HUES48 (cell line): Measurements from ENCODE around the gene ZNF358.

Experiments used
- H3K27ac ChIP-seq: one replicate; pipeline ENCODE4 v1.7.0; 2013; ENCODE audit warnings: low read depth, low read length, inconsistent platforms
- H3K27me3 ChIP-seq: 2 replicates; pipeline ENCODE4 v1.6.1; 2013; ENCODE audit warnings: mild to moderate bottlenecking, low read length; ENCODE audit not compliant: control insufficient read depth, insufficient read depth
- H3K36me3 ChIP-seq: 2 replicates; pipeline ENCODE4 v1.6.1; 2013; ENCODE audit warnings: low read length; ENCODE audit not compliant: control insufficient read depth, insufficient read depth
- H3K4me1 ChIP-seq: 2 replicates; pipeline ENCODE4 v1.6.1; 2013; ENCODE audit warnings: mild to moderate bottlenecking, low read length; ENCODE audit not compliant: control insufficient read depth, insufficient read depth
- H3K4me3 ChIP-seq: 2 replicates; pipeline ENCODE4 v1.5.1; 2013; ENCODE audit warnings: mild to moderate bottlenecking, low read depth, low read length
- H3K9ac ChIP-seq: 2 replicates; pipeline ENCODE4 v1.6.1; 2013; ENCODE audit warnings: mild to moderate bottlenecking, low read depth, low read length, moderate library complexity
- H3K9me3 ChIP-seq: 2 replicates; pipeline ENCODE4 v1.6.1; 2013; ENCODE audit warnings: low read length; ENCODE audit not compliant: control insufficient read depth, insufficient read depth

Gene ZNF358

DNA sequence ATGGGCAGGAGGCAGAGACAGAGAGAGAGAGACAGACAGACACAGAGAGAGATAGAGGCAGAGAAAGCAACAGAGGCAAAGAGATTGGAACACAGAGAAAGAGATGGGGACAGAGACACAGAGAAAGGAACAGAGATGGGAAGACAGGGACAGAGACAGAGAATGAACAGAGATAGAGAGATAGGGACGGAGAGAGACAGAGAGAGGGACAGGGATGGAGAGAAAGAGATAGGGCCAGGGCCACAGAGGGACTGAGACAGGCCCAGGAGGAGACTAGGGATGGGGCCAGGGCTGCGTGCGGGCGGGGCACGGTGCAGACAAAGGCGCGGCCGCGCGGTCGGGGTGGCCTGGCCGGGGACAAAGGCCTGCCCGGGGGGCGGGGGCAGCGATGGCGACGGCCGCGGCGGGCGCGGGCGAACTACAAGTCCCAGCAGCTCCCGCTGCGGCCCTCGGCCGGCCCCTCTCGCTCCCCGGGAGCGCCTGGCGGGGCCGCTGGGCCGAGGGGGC lies at the start of gene ZNF358:
ZNF358 (plus strand) TSS at position 459 of the 507 bp plus-strand sequence. CDS start 3,140 bp downstream, outside the sequence.
- Histone ChIP-seq H3K9ac (peak within 1 kb of the TSS; percentile 78), H3K36me3 (peaks cover 6% of the 10 kb centered on the region; the same call in 1 of the 2 replicates), H3K4me3 (peak within 1 kb of the TSS; percentile 80), H3K9me3 (no peaks in the 10 kb centered on the region), H3K27ac (peak within 1 kb of the TSS; percentile 5), H3K27me3 (no peaks in the 10 kb centered on the region), H3K4me1 (peaks cover 7% of the 10 kb centered on the region)

DNA sequence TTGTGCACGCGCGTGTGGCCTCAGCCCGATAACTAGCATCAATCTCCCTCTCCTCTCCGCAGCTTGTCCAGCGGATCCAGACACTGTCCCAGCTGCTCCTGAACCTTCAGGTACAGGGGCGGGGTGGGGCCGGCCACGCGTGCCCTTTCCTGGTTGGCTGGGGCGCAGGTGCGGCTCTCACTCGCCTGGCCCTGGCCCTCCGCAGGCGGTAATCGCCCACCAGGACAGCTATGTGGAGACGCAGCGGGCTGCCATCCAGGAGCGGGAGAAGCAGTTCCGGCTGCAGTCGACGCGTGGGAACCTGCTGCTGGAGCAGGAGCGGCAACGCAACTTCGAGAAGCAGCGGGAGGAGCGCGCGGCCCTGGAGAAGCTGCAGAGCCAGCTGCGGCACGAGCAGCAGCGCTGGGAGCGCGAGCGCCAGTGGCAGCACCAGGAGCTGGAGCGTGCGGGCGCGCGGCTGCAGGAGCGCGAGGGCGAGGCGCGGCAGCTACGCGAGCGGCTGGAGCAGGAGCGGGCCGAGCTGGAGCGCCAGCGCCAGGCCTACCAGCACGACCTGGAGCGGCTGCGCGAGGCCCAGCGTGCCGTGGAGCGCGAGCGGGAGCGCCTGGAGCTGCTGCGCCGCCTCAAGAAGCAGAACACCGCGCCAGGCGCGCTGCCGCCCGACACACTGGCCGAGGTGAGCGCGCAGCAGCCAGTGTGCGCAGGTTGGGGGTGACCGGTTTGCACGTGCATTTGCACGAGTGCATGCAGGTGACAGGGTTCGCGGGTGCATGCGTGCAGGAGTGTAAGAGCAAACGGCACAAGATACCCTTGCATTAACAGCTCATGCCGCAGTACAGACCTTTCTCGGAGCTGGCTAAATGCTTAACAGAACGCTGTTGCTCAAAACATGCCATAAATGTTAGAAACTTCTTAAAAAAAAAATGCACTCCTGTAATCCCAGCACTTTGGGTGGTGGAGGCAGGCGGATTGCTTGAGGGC lies 48.6 kb upstream of the ZNF358 start:
- Histone ChIP-seq H3K27ac (no peak overlapping the region), H3K4me1 (no peaks in the 10 kb centered on the region), H3K9me3 (no peaks in the 10 kb centered on the region), H3K9ac (no peak overlapping the region), H3K36me3 (peaks cover 62% of the 10 kb centered on the region), H3K4me3 (no peak overlapping the region), H3K27me3 (no peaks in the 10 kb centered on the region)

DNA sequence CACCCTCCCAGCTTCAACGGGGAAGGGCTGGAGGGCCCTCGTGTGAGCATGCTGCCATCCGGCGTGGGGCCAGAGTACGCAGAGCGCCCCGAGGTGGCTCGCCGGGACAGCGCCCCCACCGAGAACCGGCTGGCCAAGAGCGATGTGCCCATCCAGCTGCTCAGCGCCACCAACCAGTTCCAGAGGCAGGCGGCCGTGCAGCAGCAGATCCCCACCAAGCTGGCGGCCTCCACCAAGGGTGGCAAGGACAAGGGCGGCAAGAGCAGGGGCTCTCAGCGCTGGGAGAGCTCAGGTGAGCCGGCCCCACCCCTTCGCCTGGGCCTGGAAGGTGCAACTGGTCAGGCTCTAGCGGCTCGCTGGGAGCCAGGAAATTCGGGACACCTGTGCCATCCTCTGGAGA lies 47.1 kb upstream of the ZNF358 start:
- Histone ChIP-seq H3K27ac (no peak overlapping the region), H3K4me3 (no peak overlapping the region), H3K4me1 (no peaks in the 10 kb centered on the region), H3K9me3 (no peaks in the 10 kb centered on the region), H3K9ac (no peak overlapping the region), H3K36me3 (peaks cover 50% of the 10 kb centered on the region), H3K27me3 (no peaks in the 10 kb centered on the region)

DNA sequence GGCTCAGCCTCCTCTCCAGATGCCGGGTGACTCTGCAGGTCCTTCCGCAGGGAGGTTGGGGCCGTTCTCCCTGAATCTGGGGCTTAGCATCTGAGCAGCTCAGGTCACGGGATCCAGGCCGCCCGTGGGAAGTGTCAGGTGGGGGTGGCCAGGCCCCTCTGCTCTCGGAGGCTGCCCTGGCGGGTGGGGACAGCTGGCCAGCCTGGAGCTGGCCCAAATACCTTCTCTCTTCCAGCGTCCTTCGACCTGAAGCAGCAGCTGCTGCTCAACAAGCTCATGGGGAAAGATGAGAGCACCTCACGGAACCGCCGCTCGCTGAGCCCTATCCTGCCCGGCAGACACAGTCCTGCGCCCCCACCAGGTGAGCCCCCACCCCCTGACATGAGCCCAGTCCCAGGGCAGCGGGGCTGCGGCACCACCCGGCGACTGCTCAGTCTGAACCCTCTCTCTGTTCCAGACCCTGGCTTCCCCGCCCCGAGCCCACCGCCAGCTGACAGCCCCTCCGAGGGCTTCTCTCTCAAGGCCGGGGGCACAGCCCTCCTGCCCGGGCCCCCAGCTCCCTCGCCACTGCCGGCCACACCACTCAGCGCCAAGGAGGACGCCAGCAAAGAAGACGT lies 46.1 kb upstream of the ZNF358 start:
- Histone ChIP-seq H3K4me3 (no peak overlapping the region), H3K36me3 (peaks cover 42% of the 10 kb centered on the region), H3K9ac (no peak overlapping the region), H3K27me3 (no peaks in the 10 kb centered on the region), H3K4me1 (no peaks in the 10 kb centered on the region), H3K9me3 (no peaks in the 10 kb centered on the region), H3K27ac (no peak overlapping the region)

DNA sequence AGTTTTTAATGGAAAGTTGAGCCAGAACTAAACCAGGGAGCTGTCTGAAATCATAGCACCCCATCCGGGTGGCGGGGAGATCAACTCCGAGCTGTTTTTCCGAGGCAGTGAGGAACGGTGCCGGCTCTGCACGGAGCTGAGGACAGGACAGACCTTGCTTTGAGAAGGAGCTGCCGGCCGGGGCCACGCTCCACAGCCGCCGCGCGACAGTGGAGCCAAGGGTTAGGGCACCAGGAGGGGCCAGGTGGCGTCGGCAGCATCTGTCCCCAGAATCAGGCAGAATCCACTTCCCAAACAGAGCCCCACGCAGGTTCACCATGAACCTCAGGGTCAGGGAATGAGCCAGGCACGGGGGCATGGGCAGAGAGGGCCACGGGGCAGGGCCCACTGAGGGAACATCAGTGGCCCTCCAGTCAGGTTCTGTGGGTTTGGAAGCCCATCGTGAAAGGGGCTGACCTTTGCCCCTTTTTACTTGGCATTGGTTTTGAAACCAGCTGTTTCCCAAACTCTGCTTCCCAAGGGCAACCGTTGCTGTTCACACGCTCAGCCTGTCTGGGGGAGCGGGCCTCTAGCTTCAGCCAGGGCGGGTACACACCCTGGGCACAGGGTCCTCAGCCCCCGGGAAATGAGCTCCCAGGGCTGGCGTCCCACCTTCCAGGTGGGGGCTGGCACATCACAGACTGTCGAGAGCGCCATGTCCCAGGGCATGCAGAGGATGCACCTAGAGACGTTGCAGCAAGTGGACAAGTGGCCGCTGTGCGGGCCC lies 45.2 kb upstream of the ZNF358 start:
- peaks cover 37% of the 10 kb centered on the region for H3K36me3 ChIP-seq
- no peak overlapping the region for H3K27ac ChIP-seq
- H3K4me3 ChIP-seq, result no peak overlapping the region
- no peak overlapping the region for H3K9ac ChIP-seq
- no peaks in the 10 kb centered on the region for H3K27me3 ChIP-seq
- no peaks in the 10 kb centered on the region for H3K4me1 ChIP-seq
- no peaks in the 10 kb centered on the region for H3K9me3 ChIP-seq

DNA sequence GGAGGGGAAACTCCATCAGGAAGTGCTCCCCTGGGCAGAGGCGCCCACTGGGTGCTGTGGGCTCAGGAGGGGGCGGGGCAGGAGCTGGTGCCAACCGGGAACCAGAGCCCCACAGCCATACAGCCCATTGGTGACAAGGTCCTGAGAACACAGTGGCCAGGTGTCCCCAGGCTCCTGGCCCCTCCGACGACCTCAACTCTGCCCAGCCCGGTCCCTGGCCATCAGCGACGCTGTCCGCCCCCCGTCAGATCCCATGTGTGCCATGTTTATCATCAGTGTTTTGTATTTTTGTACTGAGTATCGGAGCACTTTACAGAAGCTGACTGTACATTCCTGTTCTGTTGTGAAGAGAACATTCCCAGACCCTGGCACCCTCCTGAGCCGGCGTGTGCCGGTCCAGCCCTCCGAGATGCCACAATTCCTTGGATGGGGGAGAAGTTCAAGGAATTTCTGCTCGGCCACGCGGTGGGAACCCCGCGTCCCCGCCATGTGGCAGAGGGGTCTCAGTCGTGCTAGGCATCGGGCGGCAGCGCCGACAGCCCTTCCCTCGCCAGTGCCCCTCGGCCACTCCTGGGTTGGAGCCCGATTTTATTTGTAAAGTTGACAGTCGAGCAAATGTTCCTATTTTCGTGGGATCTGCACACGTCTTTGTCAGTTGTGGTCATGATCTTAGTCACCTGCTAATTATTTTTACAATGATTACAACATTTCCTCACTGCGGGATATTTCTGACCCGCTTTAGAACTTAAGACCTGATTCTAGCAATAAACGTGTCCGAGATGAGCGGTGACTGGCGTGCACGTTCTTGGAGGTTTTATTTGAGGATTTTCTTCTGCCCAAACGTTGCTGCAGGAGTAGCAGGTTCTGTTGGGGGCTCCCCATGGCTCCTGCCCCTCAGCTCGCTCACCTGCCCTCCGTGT lies 43.9 kb upstream of the ZNF358 start:
- no peaks in the 10 kb centered on the region for H3K4me1 ChIP-seq
- no peaks in the 10 kb centered on the region for H3K9me3 ChIP-seq
- no peak overlapping the region for H3K9ac ChIP-seq
- H3K4me3 ChIP-seq, result no peak overlapping the region
- H3K27ac ChIP-seq, result no peak overlapping the region
- H3K27me3 ChIP-seq, result no peaks in the 10 kb centered on the region
- H3K36me3 ChIP-seq, result peaks cover 34% of the 10 kb centered on the region

DNA sequence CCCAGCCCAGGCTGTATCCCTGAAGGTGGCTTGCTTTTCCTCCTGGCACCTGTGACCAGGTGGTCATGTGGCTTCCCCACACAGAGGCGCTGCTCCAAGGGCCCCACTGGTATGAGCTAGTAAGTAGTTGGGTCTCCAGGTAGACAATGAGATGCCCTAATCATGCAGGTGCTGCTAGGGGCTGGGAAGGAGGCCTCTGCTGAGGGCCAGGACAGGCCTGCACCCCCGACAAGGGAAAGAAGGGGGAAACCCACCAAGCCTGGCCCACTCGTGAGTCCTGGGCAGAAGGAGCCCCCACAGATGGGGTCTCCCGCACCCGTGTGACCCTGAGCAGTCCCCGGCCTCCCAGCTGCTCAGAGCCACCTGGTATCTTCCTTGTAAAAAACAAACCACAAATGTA lies 40.2 kb upstream of the ZNF358 start:
- no peaks in the 10 kb centered on the region for H3K9me3 ChIP-seq
- H3K4me1 ChIP-seq, result peaks cover 6% of the 10 kb centered on the region; the same call in 1 of the 2 replicates
- H3K36me3 ChIP-seq, result peaks cover 5% of the 10 kb centered on the region

DNA sequence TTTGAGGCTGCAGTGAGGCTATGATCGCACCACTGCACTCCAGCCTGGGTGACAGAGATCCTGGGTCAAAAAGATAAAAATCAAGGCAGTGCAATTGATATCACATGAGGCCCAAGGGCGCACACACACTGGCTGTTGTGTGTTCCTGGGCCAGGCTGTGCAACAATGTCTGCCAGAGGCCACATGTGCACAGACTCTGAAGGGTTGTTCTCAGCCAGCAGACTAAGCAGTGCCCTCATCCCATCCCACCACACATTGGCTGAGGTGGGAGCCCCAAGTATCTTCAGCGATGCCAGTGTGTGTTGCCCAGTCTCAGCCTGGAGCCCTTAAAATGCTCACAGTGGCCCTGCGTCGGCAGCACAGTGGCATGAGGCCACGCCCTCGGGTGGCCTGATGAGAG lies 39.7 kb upstream of the ZNF358 start:
- Histone ChIP-seq H3K9me3 (no peaks in the 10 kb centered on the region), H3K36me3 (no peaks in the 10 kb centered on the region), H3K27me3 (no peaks in the 10 kb centered on the region), H3K27ac (no peak overlapping the region), H3K4me1 (peaks cover 6% of the 10 kb centered on the region; the same call in 1 of the 2 replicates), H3K9ac (no peak overlapping the region), H3K4me3 (no peak overlapping the region)

More for the DNA sequence above, 40.2 kb upstream of the ZNF358 start:
- Histone ChIP-seq H3K4me3 (no peak overlapping the region), H3K27ac (no peak overlapping the region), H3K9ac (no peak overlapping the region), H3K27me3 (no peaks in the 10 kb centered on the region)

DNA sequence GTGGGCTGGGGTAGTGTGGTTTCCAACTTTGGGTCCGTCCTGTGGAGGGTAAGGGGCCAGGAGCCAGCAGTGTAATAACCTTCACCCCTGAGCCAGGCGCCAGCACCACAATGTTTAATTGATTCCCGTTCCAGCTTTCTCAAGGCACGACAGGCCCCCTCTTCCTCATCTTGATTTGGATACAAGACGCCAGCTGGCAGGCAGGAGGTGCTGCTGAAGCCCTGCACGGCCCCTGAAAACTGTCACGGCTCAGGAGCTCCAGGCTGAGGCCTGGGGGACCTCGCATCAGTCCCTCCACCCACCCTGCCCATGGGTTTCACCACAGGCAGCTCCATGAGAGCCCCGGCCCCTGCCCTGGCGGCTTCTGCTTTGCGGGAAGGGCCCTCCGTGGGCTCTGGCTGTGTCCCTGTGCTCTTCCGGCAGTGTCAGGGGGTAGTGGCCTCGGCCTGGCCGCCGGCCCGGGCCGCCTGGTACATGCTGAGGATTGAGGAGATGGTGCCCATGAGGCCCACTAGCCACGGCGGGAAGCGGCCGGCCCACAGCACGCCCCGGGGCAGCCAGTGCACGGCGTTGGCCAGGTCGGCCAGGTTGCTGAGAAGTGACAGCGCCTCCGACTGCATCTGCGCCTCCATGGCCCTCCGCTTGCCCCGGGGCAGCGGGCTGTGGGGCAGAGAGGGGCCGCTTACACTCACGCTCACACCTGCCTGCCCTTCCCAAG lies 39.0 kb upstream of the ZNF358 start:
- Histone ChIP-seq H3K4me1 (peaks cover 6% of the 10 kb centered on the region; the same call in 1 of the 2 replicates), H3K27me3 (no peaks in the 10 kb centered on the region), H3K4me3 (no peak overlapping the region), H3K9me3 (no peaks in the 10 kb centered on the region), H3K27ac (no peak overlapping the region), H3K9ac (no peak overlapping the region), H3K36me3 (no peaks in the 10 kb centered on the region)
